Endothelial cell of umbilical vein (primary cell): ENCODE results near the gene ATIC. TPM values are rescaled to one million over a fixed set of nuclear protein-coding genes. Genes with fewer than 3 reads are reported as not detected.

ENCODE experiments used
- BruUV-seq: library from RNA; stranded (reverse); fragments of 400-500 nt; replicated peaks from 2 replicates; lab custom pipeline; 2021; lab: Mats Ljungman, UMichigan
- CTCF ChIA-PET: fragments of 300-600, 350-600 bp; sonication (Branson Sonifier 250); formaldehyde crosslinking; loops from one replicate; lab custom pipeline; 2021; ENCODE audit warnings: antibody characterized with exemption, inconsistent platforms; lab: Charles Lee
- POLR2A ChIA-PET: fragments of 300-600, 350-600 bp; sonication (Branson Sonifier 250); formaldehyde crosslinking; loops from one replicate; lab custom pipeline; 2021; ENCODE audit warnings: antibody characterized with exemption, inconsistent platforms; lab: Charles Lee
- DNase-seq: peaks from one replicate; pipeline ENCODE4 v3.0.0-alpha.2; 2011; ENCODE audit warnings: low read depth, low spot score
- FAIRE-seq: peaks from 2 replicates; lab custom pipeline; 2011; peaks lifted over from hg19 to GRCh38; lab: Jason Lieb, UNC
- H2AFZ ChIP-seq: 2 replicates; pipeline ENCODE4 v1.6.0; 2012; ENCODE audit warnings: low read depth, low read length, control low read depth, inconsistent platforms
- H3K27ac ChIP-seq: 2 replicates; pipeline ENCODE4 v1.5.1; 2011; ENCODE audit warnings: low read depth, mild to moderate bottlenecking, control low read depth, low read length, moderate library complexity; ENCODE audit not compliant: insufficient read depth
- H3K27me3 ChIP-seq, 2 experiments: 2 replicates each; pipeline versions ENCODE4 v1.6.0 to v1.6.1; 2011; ENCODE audit warnings: low read length in 2 of 2, mixed read lengths in 1 of 2; ENCODE audit not compliant: control insufficient read depth in 2 of 2, insufficient read depth in 2 of 2
- H3K36me3 ChIP-seq, 2 experiments: 2 replicates in 1 of 2; 3 replicates in 1 of 2; pipeline ENCODE4 v1.5.1; 2011; ENCODE audit warnings: low read length in 2 of 2, mild to moderate bottlenecking in 1 of 2, moderate library complexity in 1 of 2; ENCODE audit not compliant: control insufficient read depth in 2 of 2, insufficient read depth in 2 of 2; ENCODE audit errors: extremely low read depth in 1 of 2
- H3K4me1 ChIP-seq: 3 replicates; pipeline ENCODE4 v1.5.1; 2011; ENCODE audit warnings: mild to moderate bottlenecking, low read length; ENCODE audit not compliant: control insufficient read depth, insufficient read depth; ENCODE audit errors: extremely low read depth
- H3K4me2 ChIP-seq: 2 replicates; pipeline ENCODE4 v1.6.1; 2011; ENCODE audit warnings: low read length, control low read depth, mixed read lengths; ENCODE audit not compliant: insufficient read depth
- H3K4me3 ChIP-seq, 3 experiments: fragments of 200-600 bp in 1 of 3; sonication (generic), shearing (Covaris generic) in 1 of 3; replicated peaks in 1 of 3; 2 replicates each; pipeline ENCODE4 v1.5.1; 2011 to 2016; ENCODE audit warnings: control low read depth in 3 of 3, low read length in 3 of 3, mild to moderate bottlenecking in 2 of 3, inconsistent platforms in 1 of 3, low read depth in 1 of 3, moderate library complexity in 1 of 3; ENCODE audit not compliant: insufficient read depth in 1 of 3
- H3K79me2 ChIP-seq: 2 replicates; pipeline ENCODE4 v1.6.0; 2012; ENCODE audit warnings: low read length, inconsistent platforms; ENCODE audit not compliant: control insufficient read depth, insufficient read depth
- H3K9ac ChIP-seq: replicated peaks from 2 replicates; pipeline ENCODE3; 2011; ENCODE audit warnings: low read length, control low read depth; ENCODE audit not compliant: insufficient read depth; ENCODE audit errors: extremely low read depth
- H3K9me1 ChIP-seq: replicated peaks from 3 replicates; pipeline ENCODE4 v1.6.0; 2011; ENCODE audit warnings: mild to moderate bottlenecking, low read length; ENCODE audit not compliant: control insufficient read depth, insufficient read depth; ENCODE audit errors: extremely low read depth
- H3K9me3 ChIP-seq: replicated peaks from 2 replicates; pipeline ENCODE4 v1.5.1; 2012; ENCODE audit warnings: low read length, inconsistent platforms; ENCODE audit not compliant: control insufficient read depth, insufficient read depth
- H4K20me1 ChIP-seq: replicated peaks from 2 replicates; pipeline ENCODE3; 2011; ENCODE audit warnings: mild to moderate bottlenecking, low read length; ENCODE audit not compliant: control insufficient read depth, insufficient read depth; ENCODE audit errors: extremely low read depth
- CTCF ChIP-seq, 2 donors: IDR thresholded peaks; 1 replicate in 1 of 2; 2 replicates in 1 of 2; pipeline ENCODE4 v1.5.1; 2011; ENCODE audit warnings: low read length in 2 of 2, mild to moderate bottlenecking in 2 of 2, moderate library complexity in 2 of 2, control low read depth in 1 of 2, inconsistent platforms in 1 of 2, low read depth in 1 of 2; ENCODE audit not compliant: insufficient read depth in 1 of 2; ENCODE audit errors: extremely low read depth in 1 of 2
- EZH2 ChIP-seq: IDR thresholded peaks from 2 replicates; pipeline ENCODE4 v1.6.1; 2012; ENCODE audit warnings: borderline replicate concordance, low read depth, mild to moderate bottlenecking, moderate library complexity, low read length, inconsistent platforms; ENCODE audit not compliant: severe bottlenecking
- FOS ChIP-seq: IDR thresholded peaks from 2 replicates; pipeline ENCODE4 v1.6.1; 2011; ENCODE audit warnings: mild to moderate bottlenecking, low read length, moderate library complexity, borderline replicate concordance; ENCODE audit not compliant: insufficient read depth
- GATA2 ChIP-seq: IDR thresholded peaks from 2 replicates; pipeline ENCODE4 v1.7.0; 2011; ENCODE audit warnings: low read depth, mild to moderate bottlenecking, moderate library complexity, mixed read lengths, low read length; ENCODE audit not compliant: insufficient read length, insufficient read depth
- JUN ChIP-seq: IDR thresholded peaks from 2 replicates; pipeline ENCODE4 v1.6.1; 2011; ENCODE audit warnings: borderline replicate concordance, low read depth; ENCODE audit not compliant: insufficient read length, insufficient read depth
- MAX ChIP-seq: IDR thresholded peaks from 2 replicates; pipeline ENCODE4 v1.6.1; 2011; ENCODE audit not compliant: insufficient read depth, insufficient read length
- MYC ChIP-seq: IDR thresholded peaks from one replicate; pipeline ENCODE4 v1.6.1; 2011; ENCODE audit warnings: mild to moderate bottlenecking, low read depth, low read length
- POLR2A ChIP-seq: IDR thresholded peaks from 2 replicates; pipeline ENCODE4 v1.6.1; 2012; ENCODE audit warnings: low read depth, mild to moderate bottlenecking, control low read depth, low read length
- POLR2AphosphoS5 ChIP-seq: IDR thresholded peaks from 2 replicates; pipeline ENCODE4 v1.6.1; 2012; ENCODE audit warnings: low read depth, mild to moderate bottlenecking, control low read depth, low read length, moderate library complexity; ENCODE audit not compliant: insufficient read depth
- dilution Hi-C: fragments of 300-500 bp; cut with MboI; formaldehyde crosslinking; loops from one replicate; pipeline ENCODE4 v1.15.0; 2019; ENCODE audit warnings: low sequenced_read_pairs; ENCODE audit not compliant: extremely low pct_ligation_motif_present
- intact Hi-C: fragments of 100-400 bp; cut with micrococcal nuclease; formaldehyde crosslinking; loops from one replicate; pipeline ENCODE4 v1.10.0; 2022
- polyA plus RNA-seq, 4 experiments: library from polyadenylated mRNA; depleted of rRNA in 3 of 4; stranded (reverse) in 3 of 4; unstranded in 1 of 4; fragments of >200 nt; gene quantifications; 2 replicates each; pipeline versions ENCODE4 v1.2.1 to v1.2.3, GENCODE V29; 2011 to 2012; ENCODE audit warnings: missing spikeins in 1 of 4
- total RNA-seq: library from RNA; stranded (reverse); gene quantifications from 2 replicates; pipeline ENCODE4 v1.2.3, GENCODE V29; 2021

The ATIC gene
- total and polyA plus RNA-seq, 2 donors (not counting 3 experiments of a cell fraction or from before 2014, with no cell fraction given): 29.5 to 80.2 TPM

DNA sequence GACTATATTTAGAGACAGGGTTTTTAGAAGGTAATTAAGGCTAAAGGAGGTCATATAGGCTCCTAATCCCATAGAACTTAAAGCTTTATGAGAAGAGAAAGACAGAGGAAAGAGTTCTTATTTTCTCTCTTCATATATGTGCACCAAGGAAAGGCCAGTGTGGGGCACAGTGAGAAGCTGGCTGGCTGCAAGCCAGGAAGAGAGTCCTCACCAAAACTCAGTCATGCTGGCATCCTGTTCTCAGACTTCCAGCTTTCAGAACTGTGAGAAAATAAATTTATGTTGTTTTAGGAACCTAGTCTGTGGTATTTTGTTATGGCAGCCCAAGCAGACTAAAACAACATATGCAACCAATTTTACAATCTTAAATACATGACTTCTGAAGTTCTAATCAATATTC, 31.5 kb upstream of the ATIC start:
- Histone ChIP-seq H4K20me1 (no peaks in the 10 kb centered on the region), H3K9ac (no peak overlapping the region), H3K27me3 (peaks cover 0 to 3% of the 10 kb centered on the region in 2 experiments), H3K27ac (no peak overlapping the region), H3K9me1 (no peaks in the 10 kb centered on the region), H3K4me2 (no peak overlapping the region), H3K9me3 (no peaks in the 10 kb centered on the region), H3K79me2 (no peaks in the 10 kb centered on the region), H3K4me3 (no peak overlapping the region), H2AFZ (no peak overlapping the region), H3K4me1 (no peaks in the 10 kb centered on the region), H3K36me3 (no peaks in the 10 kb centered on the region)
- DNase-seq: no peak
- intact Hi-C loops (no loop called here), dilution Hi-C loops (no loop called here)
- ChIA-PET POLR2A (no interaction called here), CTCF (interaction anchor here (1.3 kb wide), 1 partner anchor 11 kb away, joined by 3 read pairs; no protein-coding TSS in a partner anchor)
- TF ChIP-seq FOS (no peak), EZH2 (no peak), MAX (no peak), MYC (no peak), POLR2AphosphoS5 (no peak), JUN (no peak), GATA2 (no peak), CTCF (IDR thresholded peaks at IDR 0.05; ENCODE audit: extremely low read depth in 1 of 2, insufficient read depth in 1 of 2, low read depth in 1 of 2, low read length in 2 of 2) (no peak), POLR2A (no peak)
- no peak for FAIRE-seq
- BruUV-seq: no TSS peak
